Measurements from ENCODE around the gene BABAM2. TPM values are rescaled to one million over a fixed set of nuclear protein-coding genes. Genes with fewer than 3 reads are reported as not detected.
"Not testable (repeated sequence)": the region's sequence is repeated elsewhere in the genome, so short reads cannot be mapped to it uniquely, and the experiment has no call there.

BABAM2 gene
- total RNA-seq, 1 experiment from 2014 or later: 33.1 TPM

DNA sequence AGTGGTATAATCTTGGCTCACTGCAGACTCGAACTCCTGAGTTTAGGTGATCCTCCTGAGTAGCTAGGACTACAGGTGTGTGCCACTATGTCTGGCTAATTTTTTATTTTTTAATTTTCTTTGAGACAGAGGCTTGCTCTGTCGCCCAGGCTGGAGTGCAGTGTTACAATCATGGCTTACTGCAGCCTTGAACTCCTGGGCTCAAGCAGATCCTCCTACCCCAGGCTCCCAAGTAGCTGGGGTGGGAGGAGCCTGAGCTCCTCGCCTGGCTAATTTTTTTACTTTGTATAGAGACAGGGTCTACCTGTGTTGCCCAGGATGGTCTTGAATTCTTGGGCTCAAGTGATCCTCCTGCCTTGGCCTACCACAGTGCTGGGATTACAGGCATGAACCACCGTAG is 62.5 kb downstream of the BABAM2 start:
- no peaks in the 10 kb centered on the region for H3K27me3 ChIP-seq
- H3K9me3 ChIP-seq: peaks cover 13% of the 10 kb centered on the region
- H3K36me3 ChIP-seq: peaks cover 5% of the 10 kb centered on the region
- DNase-seq: no peak
- no peak overlapping the region for H3K4me3 ChIP-seq

DNA sequence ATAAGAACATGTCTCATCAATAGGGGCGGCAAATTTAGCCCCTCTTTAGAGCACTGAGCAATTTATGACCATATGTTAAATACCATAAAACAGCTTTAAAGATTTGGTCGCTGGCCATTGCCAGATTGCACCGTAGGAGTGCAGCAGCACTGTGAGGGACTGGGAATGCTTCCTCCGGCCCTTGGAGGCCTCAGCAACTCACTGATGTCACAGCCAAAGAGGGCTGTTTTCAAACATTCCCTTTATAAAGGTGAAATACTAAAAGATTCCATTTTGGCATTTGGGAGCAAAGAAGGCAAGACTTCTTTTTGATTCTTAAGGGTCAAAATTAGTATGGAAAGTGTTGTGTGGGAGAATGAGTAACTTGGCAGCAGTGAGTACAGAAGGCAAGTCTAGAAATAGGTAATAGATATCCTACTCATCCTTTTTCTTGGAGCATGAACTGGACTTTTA is 63.7 kb downstream of the BABAM2 start:
- no peak overlapping the region for H3K4me3 ChIP-seq
- H3K36me3 ChIP-seq: peaks cover 5% of the 10 kb centered on the region
- DNase-seq: peak; percentile 66
- H3K27me3 ChIP-seq: no peaks in the 10 kb centered on the region
- peaks cover 13% of the 10 kb centered on the region for H3K9me3 ChIP-seq

DNA sequence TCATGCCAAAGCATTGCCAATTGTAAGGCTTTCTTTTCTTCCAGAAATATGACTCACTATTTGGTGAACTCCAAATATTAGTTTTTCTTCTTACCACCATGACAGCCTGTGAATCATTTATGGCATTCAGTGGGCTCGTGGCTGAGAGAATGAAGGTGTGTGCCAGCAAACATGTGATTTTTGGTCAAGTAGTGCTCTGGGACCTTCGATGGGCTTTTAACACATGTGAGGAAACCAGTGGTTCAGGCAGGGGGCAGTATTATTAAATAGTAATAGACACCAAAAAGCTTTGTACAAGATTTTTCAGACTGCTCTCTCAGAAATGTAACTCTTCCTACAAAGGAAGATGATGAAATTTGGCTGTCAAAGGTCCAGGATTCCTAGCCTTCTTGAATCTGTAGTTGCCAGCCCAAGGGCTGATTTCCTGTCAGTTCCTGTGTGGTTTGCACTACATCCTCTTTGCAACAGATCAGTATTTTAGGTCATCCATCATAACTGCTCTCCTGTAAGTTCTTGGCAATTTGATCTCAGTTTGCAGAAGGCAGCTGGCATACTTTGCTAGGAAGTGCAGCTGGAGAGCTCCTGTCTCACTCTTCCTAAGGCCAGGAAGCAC is 64.3 kb downstream of the BABAM2 start:
- no peak overlapping the region for H3K4me3 ChIP-seq
- H3K36me3 ChIP-seq: peaks cover 5% of the 10 kb centered on the region
- no peaks in the 10 kb centered on the region for H3K27me3 ChIP-seq
- H3K9me3 ChIP-seq: peaks cover 13% of the 10 kb centered on the region
- DNase-seq: peak; percentile 89

DNA sequence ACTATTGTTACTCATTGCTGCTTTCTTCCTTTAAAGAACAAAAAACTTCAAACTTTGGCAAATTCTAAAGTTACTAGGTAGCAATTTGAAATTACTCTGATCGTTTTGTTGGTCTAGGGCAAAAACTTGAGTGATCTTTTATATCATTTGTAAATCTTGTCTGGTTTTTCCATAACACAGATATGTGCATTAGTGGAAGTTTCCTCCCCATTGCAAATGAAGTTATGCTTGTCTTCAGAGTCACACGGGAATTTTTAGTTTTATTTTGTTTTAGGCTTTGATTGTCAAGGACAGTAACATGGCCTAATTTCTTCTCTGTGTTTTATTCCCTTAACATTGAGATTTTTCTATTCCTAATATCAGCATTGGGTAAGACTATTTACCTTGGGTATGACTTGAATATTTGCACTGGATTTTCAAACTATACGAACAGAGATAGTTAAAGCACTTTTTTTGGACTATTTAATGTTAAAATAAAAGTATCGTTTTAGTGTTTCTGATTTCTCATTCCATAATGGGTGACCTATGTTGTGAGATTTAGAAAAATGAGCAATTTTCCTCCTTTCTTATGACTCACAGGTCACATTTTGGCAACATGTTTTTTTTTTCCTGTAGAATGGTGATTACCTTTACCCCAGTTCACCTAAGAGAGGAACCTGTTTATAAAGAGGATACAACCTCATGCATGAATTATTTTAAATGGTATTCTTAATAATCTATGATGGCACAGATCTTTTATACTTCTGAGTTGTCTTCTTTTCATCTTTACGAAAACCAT is 65.0 kb downstream of the BABAM2 start:
- Histone ChIP-seq H3K4me3 (no peak overlapping the region), H3K36me3 (peaks cover 5% of the 10 kb centered on the region), H3K9me3 (peaks cover 13% of the 10 kb centered on the region), H3K27me3 (no peaks in the 10 kb centered on the region)
- no peak for DNase-seq

DNA sequence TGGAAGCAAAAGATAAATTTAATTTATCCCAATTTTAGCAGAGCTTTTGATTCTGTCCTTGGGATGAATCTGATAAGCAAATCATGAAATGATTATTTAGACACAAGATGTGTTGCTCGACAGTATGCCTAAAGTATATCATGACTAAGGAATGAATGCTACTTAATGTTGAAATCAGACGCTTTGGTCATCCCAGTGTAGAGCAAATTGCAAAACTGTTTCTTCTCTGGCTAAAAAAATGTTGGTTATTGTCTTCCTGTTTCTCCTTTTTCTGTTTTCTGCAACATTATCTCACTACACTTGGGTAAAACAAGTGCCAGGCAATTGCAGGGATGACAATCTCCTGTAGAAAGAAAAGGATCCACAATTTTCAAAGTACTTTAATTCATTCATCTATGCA is 66.4 kb downstream of the BABAM2 start:
- no peak for DNase-seq
- Histone ChIP-seq H3K4me3 (no peak overlapping the region), H3K9me3 (peaks cover 4% of the 10 kb centered on the region), H3K36me3 (no peaks in the 10 kb centered on the region; the same call in 1 of the 2 replicates), H3K27me3 (no peaks in the 10 kb centered on the region)

DNA sequence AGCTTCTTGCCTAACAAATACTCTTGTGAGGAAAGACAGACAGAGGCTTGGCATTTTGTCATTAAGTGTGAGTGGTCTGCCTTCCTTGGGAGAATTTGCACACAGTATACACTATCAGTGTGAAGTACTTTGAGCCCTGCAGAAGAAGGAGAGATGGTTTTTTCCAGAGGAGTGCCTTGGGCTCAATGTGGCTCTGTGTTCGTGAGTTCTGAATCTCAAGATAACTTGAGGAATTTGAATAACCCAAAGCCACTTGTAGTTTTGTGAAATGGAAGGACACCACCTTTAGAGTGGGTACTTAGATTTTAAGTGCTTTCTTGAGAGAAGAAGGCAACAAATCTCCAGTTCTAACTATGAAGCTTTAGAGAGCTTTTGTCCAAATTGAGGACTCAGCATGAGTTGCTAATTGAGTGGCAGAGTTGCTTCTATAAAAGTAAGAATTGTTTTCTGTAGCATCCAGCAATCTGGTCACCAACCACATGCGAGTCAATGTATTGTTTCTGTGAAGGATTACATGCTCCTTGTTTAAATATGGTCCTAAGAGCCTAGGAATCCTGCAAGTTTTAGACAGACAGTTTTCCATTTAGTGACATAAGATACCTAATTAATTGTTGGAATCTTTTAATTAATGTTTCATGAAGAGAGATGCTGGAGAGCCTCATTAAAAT is 68.3 kb downstream of the BABAM2 start:
- no peaks in the 10 kb centered on the region for H3K27me3 ChIP-seq
- no peaks in the 10 kb centered on the region; the same call in none of the 2 replicates for H3K9me3 ChIP-seq
- DNase-seq: no peak
- no peak overlapping the region for H3K4me3 ChIP-seq
- peaks cover 2% of the 10 kb centered on the region; the same call in 1 of the 2 replicates for H3K36me3 ChIP-seq

DNA sequence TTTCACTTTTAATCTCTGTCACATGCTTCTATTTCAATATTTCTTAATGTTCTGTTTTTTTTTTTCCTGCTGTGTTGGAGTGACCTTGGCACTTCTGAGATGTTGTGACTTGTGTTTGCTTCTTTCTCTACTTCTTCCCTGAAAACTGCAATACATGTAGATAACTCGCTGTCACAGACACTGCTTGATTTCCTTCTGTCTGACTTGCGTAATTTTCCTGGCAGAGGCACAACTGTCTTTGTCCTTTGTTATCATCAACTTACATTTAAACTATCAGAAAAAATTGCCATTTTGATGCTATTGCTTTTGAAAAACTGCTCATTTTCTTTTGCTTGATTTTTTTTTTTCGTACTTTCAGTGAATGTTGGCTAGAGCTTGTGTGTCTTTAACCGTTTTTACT is 69.0 kb downstream of the BABAM2 start:
- peaks cover 3% of the 10 kb centered on the region for H3K9me3 ChIP-seq
- no peak overlapping the region for H3K4me3 ChIP-seq
- no peak for DNase-seq
- H3K36me3 ChIP-seq: peaks cover 3% of the 10 kb centered on the region; the same call in 1 of the 2 replicates
- H3K27me3 ChIP-seq: no peaks in the 10 kb centered on the region

DNA sequence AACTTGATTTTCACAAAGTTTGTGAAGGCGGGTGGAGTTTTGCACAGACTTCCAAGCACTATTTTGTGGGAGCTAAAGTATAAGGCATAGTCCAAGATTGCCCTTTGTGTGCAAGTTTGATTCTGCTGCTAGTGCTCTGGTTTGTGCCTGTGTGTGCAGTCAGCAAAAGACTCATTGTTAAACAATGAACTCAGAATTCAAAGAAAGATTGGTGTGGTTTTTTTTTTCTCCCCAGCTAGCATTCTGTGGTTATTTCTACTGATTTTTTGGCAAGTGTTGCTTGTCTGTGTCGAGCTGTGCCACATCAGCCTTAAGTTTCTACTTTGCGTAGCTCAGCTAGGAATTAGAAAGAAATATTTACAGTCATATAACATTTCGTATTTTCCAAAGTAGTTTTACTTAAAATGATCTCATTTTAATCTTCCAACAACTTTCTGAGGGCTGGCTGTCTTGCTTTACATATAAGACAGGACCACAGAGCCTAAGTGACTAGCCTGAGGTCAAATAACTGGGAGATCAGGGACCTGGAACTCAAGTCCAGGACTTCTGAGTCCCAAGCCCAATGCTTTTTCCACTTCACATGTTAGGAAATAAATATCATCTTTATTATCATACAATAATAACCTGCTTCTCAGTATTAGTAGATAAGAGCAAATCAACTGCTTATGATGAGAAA is 69.8 kb downstream of the BABAM2 start:
- DNase-seq: peak; percentile 44
- Histone ChIP-seq H3K9me3 (peaks cover 7% of the 10 kb centered on the region), H3K27me3 (no peaks in the 10 kb centered on the region), H3K36me3 (peaks cover 3% of the 10 kb centered on the region; the same call in 1 of the 2 replicates), H3K4me3 (no peak overlapping the region)

DNA sequence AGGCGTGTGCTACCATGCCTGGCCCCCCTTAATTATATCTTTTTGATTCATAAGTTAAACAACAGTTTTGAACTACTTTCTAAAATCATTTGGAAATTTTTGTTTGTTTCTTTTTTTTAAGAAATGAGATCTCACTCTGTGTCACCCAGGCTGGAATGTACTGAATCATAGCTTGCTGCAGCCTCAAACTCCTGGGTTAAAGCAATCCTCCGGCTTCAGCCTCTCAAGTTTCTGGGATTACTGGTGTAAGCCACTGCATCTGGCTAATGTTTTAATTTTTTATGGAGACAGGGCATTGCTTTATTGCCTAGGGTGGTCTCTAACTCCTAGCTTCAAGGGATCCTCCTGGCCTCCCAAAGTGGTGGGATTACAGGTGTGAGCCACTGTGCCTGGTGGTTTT is 71.5 kb downstream of the BABAM2 start:
- H3K27me3 ChIP-seq: no peaks in the 10 kb centered on the region

DNA sequence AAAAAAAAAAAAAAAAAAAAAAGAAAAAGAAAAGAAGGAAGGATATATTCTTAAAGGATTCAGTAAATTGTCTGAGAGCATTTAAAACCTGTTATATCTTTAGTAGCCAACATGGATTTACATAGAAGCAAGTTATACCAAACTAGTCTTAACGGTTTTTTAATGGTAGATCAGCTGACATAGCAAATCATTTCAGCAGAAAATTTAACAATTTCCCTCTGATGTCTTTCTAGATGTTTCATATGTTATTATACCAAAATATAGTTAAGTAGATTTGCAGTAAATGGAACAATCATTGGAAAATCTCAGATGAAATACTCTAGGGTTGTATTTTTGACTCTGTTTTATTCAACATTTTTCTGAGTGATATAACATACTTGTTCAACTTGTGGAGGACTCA is 72.9 kb downstream of the BABAM2 start:
- DNase-seq: no peak
- Histone ChIP-seq H3K4me3 (no peak overlapping the region), H3K9me3 (peaks cover 15% of the 10 kb centered on the region), H3K36me3 (peaks cover 3% of the 10 kb centered on the region; the same call in 1 of the 2 replicates), H3K27me3 (no peaks in the 10 kb centered on the region)

More for the DNA sequence above, 71.5 kb downstream of the BABAM2 start:
- Histone ChIP-seq H3K36me3 (peaks cover 3% of the 10 kb centered on the region; the same call in 1 of the 2 replicates), H3K4me3 (no peak overlapping the region), H3K9me3 (peaks cover 9% of the 10 kb centered on the region)
- peak; percentile 51 for DNase-seq

DNA sequence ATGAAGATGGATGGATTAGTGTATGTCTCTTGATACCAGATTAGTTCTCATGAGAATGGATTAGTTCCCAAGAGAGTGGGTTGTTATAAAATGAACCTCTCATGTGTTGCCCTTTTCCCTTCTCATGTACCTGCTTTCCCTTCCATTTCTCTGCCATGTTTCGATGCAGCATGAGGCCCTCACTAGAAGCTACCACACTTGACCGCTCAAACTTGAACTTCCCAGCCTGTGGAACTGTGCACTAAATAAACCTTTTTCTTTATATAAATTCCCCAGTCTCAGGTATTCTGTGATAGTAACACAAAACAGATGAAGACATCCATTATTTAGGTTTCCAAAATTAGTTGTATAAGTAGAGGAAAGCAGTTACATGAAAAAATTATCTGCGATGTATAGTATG is 73.5 kb downstream of the BABAM2 start:
- H3K36me3 ChIP-seq: peaks cover 3% of the 10 kb centered on the region; the same call in 1 of the 2 replicates
- DNase-seq: no peak

DNA sequence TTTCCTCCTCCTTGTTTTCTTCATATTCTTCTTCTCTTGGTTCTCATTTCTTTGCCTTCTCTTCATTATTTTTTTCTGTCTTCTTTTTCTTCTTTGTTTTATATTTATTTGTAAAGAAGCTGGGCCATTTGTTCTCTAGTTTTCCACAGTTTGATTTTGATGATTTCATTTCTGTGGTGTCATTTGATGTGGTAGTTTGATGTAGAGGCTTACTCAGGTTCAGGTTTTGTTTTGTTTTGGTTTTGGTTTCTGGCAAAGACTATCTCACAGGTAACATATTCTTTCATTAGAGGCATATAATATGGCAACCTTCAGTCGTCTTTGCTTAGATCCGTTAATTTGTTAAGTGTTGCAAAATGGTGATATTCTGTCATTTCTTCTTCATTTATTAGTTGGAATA is 75.3 kb downstream of the BABAM2 start:
- Histone ChIP-seq H3K36me3 (peaks cover 3% of the 10 kb centered on the region; the same call in 1 of the 2 replicates), H3K4me3 (no peak overlapping the region), H3K27me3 (no peaks in the 10 kb centered on the region), H3K9me3 (peaks cover 22% of the 10 kb centered on the region)
- no peak for DNase-seq

More for the DNA sequence above, 73.5 kb downstream of the BABAM2 start:
- H3K9me3 ChIP-seq: peaks cover 21% of the 10 kb centered on the region
- no peak overlapping the region for H3K4me3 ChIP-seq
- no peaks in the 10 kb centered on the region for H3K27me3 ChIP-seq

DNA sequence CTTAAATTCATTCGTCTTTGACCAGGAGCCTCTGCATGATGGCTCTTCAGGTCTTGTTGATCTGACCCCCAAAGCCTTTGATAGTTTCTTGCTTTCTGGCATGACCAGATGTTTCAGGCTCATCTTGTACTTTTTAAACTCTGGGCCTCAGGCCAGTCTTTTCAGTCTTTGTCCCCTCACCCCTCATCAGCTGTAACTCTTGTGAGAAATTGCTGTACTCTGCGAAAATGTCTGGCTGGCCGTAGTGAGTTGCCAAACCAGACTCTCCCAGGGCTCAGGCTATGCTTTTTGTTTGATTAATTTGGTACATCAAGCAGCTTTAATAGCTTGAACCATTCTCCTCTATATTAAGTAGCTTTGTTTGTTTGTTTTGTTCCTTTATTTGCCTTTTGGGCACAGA is 75.9 kb downstream of the BABAM2 start:
- Histone ChIP-seq H3K4me3 (no peak overlapping the region), H3K27me3 (no peaks in the 10 kb centered on the region), H3K9me3 (peaks cover 22% of the 10 kb centered on the region), H3K36me3 (peaks cover 3% of the 10 kb centered on the region; the same call in 1 of the 2 replicates)
- no peak for DNase-seq

DNA sequence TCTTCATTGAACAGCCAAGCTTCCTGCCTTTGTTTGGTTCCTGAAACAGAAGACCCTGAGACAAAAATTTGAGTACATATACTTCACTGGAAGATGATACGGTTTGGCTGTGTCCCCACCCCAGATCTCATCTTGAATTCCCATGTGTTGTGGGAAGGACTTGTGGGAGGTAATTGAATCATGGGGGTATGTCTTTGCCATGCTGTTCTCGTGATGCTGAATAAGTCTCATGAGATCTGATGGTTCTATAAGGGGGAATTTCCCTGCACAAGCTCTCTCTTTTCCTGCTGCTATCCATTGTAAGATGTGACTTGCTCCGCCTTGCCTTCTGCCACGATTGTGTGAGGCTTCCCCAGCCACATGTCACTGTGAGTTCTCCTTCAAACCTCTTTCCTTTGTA is 76.5 kb downstream of the BABAM2 start:
- no peak for DNase-seq
- H3K9me3 ChIP-seq: peaks cover 22% of the 10 kb centered on the region
- H3K36me3 ChIP-seq: peaks cover 3% of the 10 kb centered on the region; the same call in 1 of the 2 replicates
- H3K27me3 ChIP-seq: no peaks in the 10 kb centered on the region
- H3K4me3 ChIP-seq: no peak overlapping the region

DNA sequence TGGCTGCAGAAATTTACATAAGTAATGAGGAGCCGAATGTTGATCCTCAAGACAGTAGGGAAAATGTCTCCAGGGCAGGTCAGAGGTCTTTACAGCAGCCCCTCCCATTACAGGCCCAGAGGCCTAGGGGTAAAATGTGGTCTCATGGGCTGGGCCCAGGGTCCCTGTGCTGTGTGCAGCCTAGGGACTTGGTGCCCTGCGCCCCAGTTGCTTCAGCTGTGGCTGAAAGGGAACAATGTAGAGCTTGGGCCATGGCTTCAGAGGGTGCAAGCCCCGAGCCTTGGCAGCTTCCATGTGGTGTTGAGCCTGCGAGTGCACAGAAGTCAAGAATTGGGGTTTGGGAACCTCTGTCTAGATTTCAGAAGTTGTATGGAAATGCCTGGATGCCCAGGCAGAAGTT is 77.5 kb downstream of the BABAM2 start:
- H3K9me3 ChIP-seq: peaks cover 22% of the 10 kb centered on the region
- H3K27me3 ChIP-seq, DNase-seq, H3K36me3 ChIP-seq, H3K4me3 ChIP-seq: not testable (repeated sequence)

DNA sequence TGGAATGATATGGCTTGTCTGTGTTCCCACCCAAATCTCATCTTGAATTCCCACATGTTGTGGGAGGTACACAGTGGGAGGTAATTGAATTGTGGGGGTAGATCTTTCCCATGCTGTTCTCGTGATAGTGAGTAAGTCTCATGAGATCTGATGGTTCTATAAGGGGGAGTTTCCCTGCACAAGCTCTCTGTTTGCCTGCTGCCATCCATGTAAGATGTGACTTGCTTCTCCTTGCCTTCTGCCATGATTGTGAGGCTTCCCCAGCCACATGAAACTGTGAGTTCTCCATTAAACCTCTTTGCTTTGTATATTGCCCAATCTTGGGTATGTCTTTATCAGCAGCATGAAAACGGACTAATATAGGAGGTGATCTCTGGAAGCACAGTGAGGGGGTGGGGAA is 78.4 kb downstream of the BABAM2 start:
- not testable (repeated sequence) for H3K27me3 ChIP-seq, H3K36me3 ChIP-seq, H3K4me3 ChIP-seq, DNase-seq
- H3K9me3 ChIP-seq: peaks cover 22% of the 10 kb centered on the region

DNA sequence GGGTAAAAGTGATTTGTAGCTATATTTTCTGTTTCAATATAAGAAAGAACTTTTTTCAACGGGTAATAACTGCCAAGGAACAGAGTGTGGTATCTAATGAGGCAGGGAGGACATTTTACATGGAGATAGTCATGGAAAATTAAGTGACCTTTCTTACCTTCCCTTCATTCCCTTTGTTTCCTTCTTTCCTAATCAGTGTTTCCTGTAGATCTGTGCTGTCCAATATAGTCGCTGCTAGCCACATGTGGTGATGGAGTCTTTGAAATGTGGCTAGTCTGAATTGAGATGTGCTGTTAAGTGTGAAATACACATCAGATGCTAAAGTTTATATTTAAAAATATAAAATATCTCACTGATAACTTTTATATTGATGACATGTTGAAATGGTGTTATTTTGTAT is 81.8 kb downstream of the BABAM2 start:
- H3K4me3 ChIP-seq: no peak overlapping the region
- H3K36me3 ChIP-seq: no peaks in the 10 kb centered on the region
- no peaks in the 10 kb centered on the region for H3K27me3 ChIP-seq
- H3K9me3 ChIP-seq: peaks cover 13% of the 10 kb centered on the region
- DNase-seq: no peak
